ENCODE results near the gene OGFR. TPM values are rescaled to one million over a fixed set of nuclear protein-coding genes. Genes with fewer than 3 reads are reported as not detected.
A peak's percentile ranks its signal among the peaks of the same experiment; 100 is the strongest.

Gene OGFR
- total RNA-seq, 1 experiment from 2014 or later = 84.7 TPM

GRCh38 chr20:62838128-62838891, 33.7 kb downstream of the OGFR start:
- Mint-ChIP-seq H3K4me3 (ENCODE audit: unreplicated experiment) (no peak overlapping the region), H3K4me1 (ENCODE audit: low read depth, unreplicated experiment) (no peaks in the 10 kb centered on the region), H3K27me3 (ENCODE audit: insufficient read depth, unreplicated experiment) (no peaks in the 10 kb centered on the region), H3K9me3 (ENCODE audit: unreplicated experiment) (no peaks in the 10 kb centered on the region), H3K36me3 (ENCODE audit: insufficient read depth, unreplicated experiment) (no peaks in the 10 kb centered on the region), H3K27ac (ENCODE audit: unreplicated experiment) (no peak overlapping the region)
- no peak for TF ChIP-seq CTCF (IDR thresholded peaks at IDR 0.05; ENCODE audit: insufficient read depth in 1 of 2, low read depth in 1 of 2, low read length in 1 of 2, severe bottlenecking in 1 of 2, unreplicated experiment in 1 of 2)
- no peaks in the 10 kb centered on the region for H3K27me3 ChIP-seq (replicated peaks; ENCODE audit: control insufficient read depth, insufficient read depth, low read length)
- no peaks in the 10 kb centered on the region for H3K4me1 ChIP-seq
- intact Hi-C loops (cut with micrococcal nuclease; ENCODE audit: unreplicated experiment) = no loop called here
- no TSS peak for BruUV-seq (replicated peaks)
- H3K36me3 ChIP-seq (ENCODE audit: control insufficient read depth, insufficient read depth, low read length) = no peaks in the 10 kb centered on the region
- peak in 1 of 2 experiments; percentile 51 for DNase-seq
- ChIA-PET POLR2A (no interaction called here), CTCF (no interaction called here)
- H3K9me3 ChIP-seq = no peaks in the 10 kb centered on the region
- no peak overlapping the region for H3K4me3 ChIP-seq (ENCODE audit: low read depth, low read length)

GRCh38 chr20:62839261-62839660, 34.6 kb downstream of the OGFR start:
- Histone ChIP-seq H3K36me3 (ENCODE audit: control insufficient read depth, insufficient read depth, low read length) (no peaks in the 10 kb centered on the region), H3K27me3 (replicated peaks; ENCODE audit: control insufficient read depth, insufficient read depth, low read length) (no peaks in the 10 kb centered on the region), H3K9me3 (no peaks in the 10 kb centered on the region), H3K4me1 (no peaks in the 10 kb centered on the region), H3K4me3 (ENCODE audit: low read depth, low read length) (no peak overlapping the region)
- TF ChIP-seq CTCF (IDR thresholded peaks at IDR 0.05; ENCODE audit: insufficient read depth in 1 of 2, low read depth in 1 of 2, low read length in 1 of 2, severe bottlenecking in 1 of 2, unreplicated experiment in 1 of 2) = no peak
- Mint-ChIP-seq H3K4me1 (ENCODE audit: low read depth, unreplicated experiment) (no peaks in the 10 kb centered on the region), H3K27me3 (ENCODE audit: insufficient read depth, unreplicated experiment) (no peaks in the 10 kb centered on the region), H3K9me3 (ENCODE audit: unreplicated experiment) (no peaks in the 10 kb centered on the region), H3K4me3 (ENCODE audit: unreplicated experiment) (no peak overlapping the region), H3K36me3 (ENCODE audit: insufficient read depth, unreplicated experiment) (no peaks in the 10 kb centered on the region), H3K27ac (ENCODE audit: unreplicated experiment) (no peak overlapping the region)
- DNase-seq = peak in 1 of 2 experiments; percentile 40
- ChIA-PET CTCF (no interaction called here), POLR2A (no interaction called here)
- BruUV-seq (replicated peaks) = no TSS peak
- intact Hi-C loops (cut with micrococcal nuclease; ENCODE audit: unreplicated experiment) = no loop called here

GRCh38 chr20:62839816-62840215, 35.2 kb downstream of the OGFR start:
- no peaks in the 10 kb centered on the region for H3K4me1 Mint-ChIP-seq (ENCODE audit: low read depth, unreplicated experiment)
- H3K4me3 Mint-ChIP-seq (ENCODE audit: unreplicated experiment) = no peak overlapping the region

More at GRCh38 chr20:62839816-62840215, 35.2 kb downstream of the OGFR start:
- TF ChIP-seq CTCF (IDR thresholded peaks at IDR 0.05; ENCODE audit: insufficient read depth in 1 of 2, low read depth in 1 of 2, low read length in 1 of 2, severe bottlenecking in 1 of 2, unreplicated experiment in 1 of 2) = no peak
- H3K4me1 ChIP-seq = no peaks in the 10 kb centered on the region
- no peaks in the 10 kb centered on the region for H3K27me3 ChIP-seq (replicated peaks; ENCODE audit: control insufficient read depth, insufficient read depth, low read length)
- CTCF ChIA-PET = interaction anchor here (0.8 kb wide), 1 partner anchor 9 kb away, joined by 3 read pairs; no protein-coding TSS in a partner anchor
- H3K9me3 Mint-ChIP-seq (ENCODE audit: unreplicated experiment) = no peaks in the 10 kb centered on the region
- no peaks in the 10 kb centered on the region for H3K9me3 ChIP-seq
- no peaks in the 10 kb centered on the region for H3K27me3 Mint-ChIP-seq (ENCODE audit: insufficient read depth, unreplicated experiment)
- POLR2A ChIA-PET = no interaction called here
- no peak overlapping the region for H3K27ac Mint-ChIP-seq (ENCODE audit: unreplicated experiment)
- peak in 1 of 2 experiments; percentile 35 for DNase-seq
- no TSS peak for BruUV-seq (replicated peaks)
- no peaks in the 10 kb centered on the region for H3K36me3 Mint-ChIP-seq (ENCODE audit: insufficient read depth, unreplicated experiment)
- no peaks in the 10 kb centered on the region for H3K36me3 ChIP-seq (ENCODE audit: control insufficient read depth, insufficient read depth, low read length)
- H3K4me3 ChIP-seq (ENCODE audit: low read depth, low read length) = no peak overlapping the region
- intact Hi-C loops (cut with micrococcal nuclease; ENCODE audit: unreplicated experiment) = no loop called here

All from Caco-2 (cell line).